ENCODE data around the gene VCY1B. TPM values are rescaled to one million over a fixed set of nuclear protein-coding genes. Genes with fewer than 3 reads are reported as not detected.
"Not testable (repeated sequence)": the region's sequence is repeated elsewhere in the genome, so short reads cannot be mapped to it uniquely, and the experiment has no call there.

The VCY1B gene
- polyA plus RNA-seq (ENCODE audit: insufficient read length in 12 of 12): not detected
- long read RNA-seq, donor 1: 0 reads
- long read RNA-seq, donor 2: 0 reads
- long read RNA-seq, donor 3: 0 reads
- long read RNA-seq, donor 4: 0 reads
- long read RNA-seq, donor 5: 0 reads
- long read RNA-seq, donor 6: 0 reads
- long read RNA-seq, donor 7: 0 reads
- long read RNA-seq, donor 8: 0 reads
- long read RNA-seq, donor 9: 0 reads
- long read RNA-seq, donor 10: 0 reads
- long read RNA-seq, donor 11: 0 reads

GRCh38 chrY:14055927-14056326 is at the start of gene VCY1B:
Gene VCY1B, plus strand, starts transcription at chrY:14056227. Its CDS starts 63 bp downstream, at chrY:14056290.
- DNase-seq: not testable (repeated sequence)

- not testable (repeated sequence) for DNase-seq
Measured at GRCh38 chrY:14011916-14012315, 44.1 kb upstream of the VCY1B start.

GRCh38 chrY:14030395-14030794 is 25.6 kb upstream of the VCY1B start:
- DNase-seq: not testable (repeated sequence)

GRCh38 chrY:14085877-14086276 is 29.9 kb downstream of the VCY1B start:
- no peak for DNase-seq

Other genes with a start within 250 kb of the VCY1B start
- gene VCY, start 69.8 kb upstream of the VCY1B start, polyA plus RNA-seq (ENCODE audit: insufficient read length in 12 of 12): not detected